Measurements from ENCODE around the gene WT1. TPM values are rescaled to one million over a fixed set of nuclear protein-coding genes. Genes with fewer than 3 reads are reported as not detected.

WT1 gene
- total RNA-seq, 1 donor from 2014 or later = not detected

GRCh38 chr11:32438866-32439489 is 3.6 kb upstream of the WT1 start:
- DNase-seq (ENCODE audit: low read depth in 2 of 2) = no peak

- no peak for DNase-seq (ENCODE audit: low read depth in 2 of 2)
These were observed 3.1 kb upstream of the WT1 start for GRCh38 chr11:32438346-32438865.

- DNase-seq (ENCODE audit: low read depth in 2 of 2) = no peak
These were observed 2.4 kb upstream of the WT1 start for GRCh38 chr11:32437495-32438345.

GRCh38 chr11:32436751-32437494 is 1.6 kb upstream of the WT1 start:
- DNase-seq (ENCODE audit: low read depth in 2 of 2) = no peak

GRCh38 chr11:32435942-32436750 is 807 bp upstream of the WT1 start:
- no peak for DNase-seq (ENCODE audit: low read depth in 2 of 2)

- DNase-seq (ENCODE audit: low read depth in 2 of 2) = no peak
These were observed 223 bp downstream of the WT1 start for GRCh38 chr11:32435152-32435480.

- DNase-seq (ENCODE audit: low read depth in 2 of 2) = no peak
These were observed 785 bp downstream of the WT1 start for GRCh38 chr11:32434356-32435151.

- no peak for DNase-seq (ENCODE audit: low read depth in 2 of 2)
These were observed 1.4 kb downstream of the WT1 start for GRCh38 chr11:32433914-32434355.

GRCh38 chr11:32433101-32433913 is 2.0 kb downstream of the WT1 start:
- DNase-seq (ENCODE audit: low read depth in 2 of 2) = no peak

- no peak for DNase-seq (ENCODE audit: low read depth in 2 of 2)
These were observed 2.8 kb downstream of the WT1 start for GRCh38 chr11:32432565-32432964.

GRCh38 chr11:32430568-32431381 is 4.6 kb downstream of the WT1 start:
- DNase-seq (ENCODE audit: low read depth in 2 of 2) = no peak

- DNase-seq (ENCODE audit: low read depth in 2 of 2) = no peak
These were observed 5.9 kb downstream of the WT1 start for GRCh38 chr11:32429477-32429876.

- DNase-seq (ENCODE audit: low read depth in 2 of 2) = no peak
These were observed 6.6 kb downstream of the WT1 start for GRCh38 chr11:32428665-32429303.

- DNase-seq (ENCODE audit: low read depth in 2 of 2) = no peak
These were observed 7.2 kb downstream of the WT1 start for GRCh38 chr11:32427935-32428664.

- no peak for DNase-seq (ENCODE audit: low read depth in 2 of 2)
These were observed 7.8 kb downstream of the WT1 start for GRCh38 chr11:32427616-32427934.

GRCh38 chr11:32426819-32427615 is 8.3 kb downstream of the WT1 start:
- DNase-seq (ENCODE audit: low read depth in 2 of 2) = no peak

GRCh38 chr11:32426192-32426591 is 9.1 kb downstream of the WT1 start:
- no peak for DNase-seq (ENCODE audit: low read depth in 2 of 2)
